H1 (cell line): ENCODE measurements around the gene PLXNB1.

ENCODE experiments used
- CTCF ChIP-seq, 3 experiments: IDR thresholded peaks; 1 replicate in 2 of 3; 2 replicates in 1 of 3; pipeline versions ENCODE4 v1.5.1 to v1.6.1; 2011; ENCODE audit warnings: low read length in 3 of 3, mild to moderate bottlenecking in 3 of 3, inconsistent platforms in 2 of 3, low read depth in 1 of 3, moderate library complexity in 1 of 3; ENCODE audit not compliant: insufficient read depth in 1 of 3; ENCODE audit errors: control extremely low read depth in 1 of 3
- EP300 ChIP-seq, 2 experiments: IDR thresholded peaks; 1 replicate in 1 of 2; 2 replicates in 1 of 2; pipeline ENCODE4 v1.6.1; 2011 to 2012; ENCODE audit warnings: low read depth in 2 of 2, low read length in 2 of 2, mild to moderate bottlenecking in 2 of 2, borderline replicate concordance in 1 of 2, inconsistent platforms in 1 of 2, moderate library complexity in 1 of 2
- EZH2 ChIP-seq: fragments of 200-600 bp; sonication (generic); IDR thresholded peaks from 2 replicates; pipeline ENCODE4 v1.7.1; 2012; ENCODE audit warnings: low read depth, mild to moderate bottlenecking, moderate library complexity, low read length, inconsistent platforms; ENCODE audit not compliant: severe bottlenecking
- FOSL1 ChIP-seq: IDR thresholded peaks from 2 replicates; pipeline ENCODE4 v1.6.1; 2011; ENCODE audit warnings: mild to moderate bottlenecking, low read depth, low read length, moderate library complexity; ENCODE audit not compliant: insufficient read depth
- JUN ChIP-seq: IDR thresholded peaks from 2 replicates; pipeline ENCODE4 v1.6.1; 2011; ENCODE audit warnings: low read depth, mild to moderate bottlenecking, improper control_type of control experiment, low read length
- JUND ChIP-seq: IDR thresholded peaks from 2 replicates; pipeline ENCODE4 v1.6.1; 2011; ENCODE audit warnings: mild to moderate bottlenecking, improper control_type of control experiment, low read length
- POLR2A ChIP-seq, 2 experiments: IDR thresholded peaks; 1 replicate in 1 of 2; 2 replicates in 1 of 2; pipeline ENCODE4 v1.6.1; 2011; ENCODE audit warnings: low read depth in 2 of 2, low read length in 2 of 2, mild to moderate bottlenecking in 2 of 2; ENCODE audit errors: control extremely low read depth in 1 of 2
- RBBP5 ChIP-seq: IDR thresholded peaks from 2 replicates; pipeline ENCODE4 v1.7.1; 2012; ENCODE audit warnings: low read depth, mild to moderate bottlenecking, inconsistent platforms, low read length, moderate library complexity, borderline replicate concordance
- RFX5 ChIP-seq: IDR thresholded peaks from 2 replicates; pipeline ENCODE4 v1.6.1; 2011; ENCODE audit warnings: low read depth, low read length, improper control_type of control experiment, borderline replicate concordance
- SP1 ChIP-seq: IDR thresholded peaks from 2 replicates; pipeline ENCODE4 v1.6.1; 2011; ENCODE audit warnings: low read depth, low read length
- SRF ChIP-seq: IDR thresholded peaks from 2 replicates; pipeline ENCODE4 v1.6.1; 2011; ENCODE audit warnings: mild to moderate bottlenecking, low read depth, low read length, moderate library complexity
- TEAD4 ChIP-seq: IDR thresholded peaks from 2 replicates; pipeline ENCODE4 v1.6.1; 2012; ENCODE audit warnings: low read depth, low read length, inconsistent platforms, mixed read lengths
- YY1 ChIP-seq: IDR thresholded peaks from 2 replicates; pipeline ENCODE4 v1.6.1; 2011; ENCODE audit warnings: low read depth, mild to moderate bottlenecking, low read length
- TF ChIP-seq, protein P1 (sequence below): IDR thresholded peaks from 2 replicates; pipeline ENCODE4 v1.6.1; 2012; ENCODE audit warnings: inconsistent platforms

GRCh38 chr3:48420561-48420960 lies 9.3 kb downstream of the PLXNB1 start:
- TF ChIP-seq YY1 (no peak), EP300 (IDR thresholded peaks at IDR 0.05; ENCODE audit: borderline replicate concordance in 1 of 2, low read depth in 2 of 2, low read length in 2 of 2) (no peak), CTCF (IDR thresholded peaks at IDR 0.05; ENCODE audit: control extremely low read depth in 1 of 3, insufficient read depth in 1 of 3, low read depth in 1 of 3, low read length in 3 of 3) (no peak), SRF (no peak), SP1 (no peak), FOSL1 (no peak), RFX5 (no peak), TEAD4 (no peak), JUN (no peak), EZH2 (no peak), POLR2A (IDR thresholded peaks at IDR 0.05; ENCODE audit: control extremely low read depth in 1 of 2, low read depth in 2 of 2, low read length in 2 of 2) (no peak), JUND (no peak), RBBP5 (no peak)
- TF ChIP-seq, protein P1, sequence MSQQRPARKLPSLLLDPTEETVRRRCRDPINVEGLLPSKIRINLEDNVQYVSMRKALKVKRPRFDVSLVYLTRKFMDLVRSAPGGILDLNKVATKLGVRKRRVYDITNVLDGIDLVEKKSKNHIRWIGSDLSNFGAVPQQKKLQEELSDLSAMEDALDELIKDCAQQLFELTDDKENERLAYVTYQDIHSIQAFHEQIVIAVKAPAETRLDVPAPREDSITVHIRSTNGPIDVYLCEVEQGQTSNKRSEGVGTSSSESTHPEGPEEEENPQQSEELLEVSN, result no peak
